ENCODE measurements around the gene POLD2.

The POLD2 gene

GRCh38 chr7:44065431-44066110, 57.8 kb downstream of the POLD2 start, which contains the start of gene PGAM2:
Gene PGAM2, minus strand, starts transcription at chr7:44065567. Its CDS starts 38 bp downstream, at chr7:44065529.
- no peak for DNase-seq (ENCODE audit: low read depth in 2 of 2)

- no peak for DNase-seq (ENCODE audit: low read depth in 2 of 2)
These were observed 58.4 kb downstream of the POLD2 start for GRCh38 chr7:44064791-44065430.
